Measurements from ENCODE around the gene MYO15A.

The MYO15A gene

DNA sequence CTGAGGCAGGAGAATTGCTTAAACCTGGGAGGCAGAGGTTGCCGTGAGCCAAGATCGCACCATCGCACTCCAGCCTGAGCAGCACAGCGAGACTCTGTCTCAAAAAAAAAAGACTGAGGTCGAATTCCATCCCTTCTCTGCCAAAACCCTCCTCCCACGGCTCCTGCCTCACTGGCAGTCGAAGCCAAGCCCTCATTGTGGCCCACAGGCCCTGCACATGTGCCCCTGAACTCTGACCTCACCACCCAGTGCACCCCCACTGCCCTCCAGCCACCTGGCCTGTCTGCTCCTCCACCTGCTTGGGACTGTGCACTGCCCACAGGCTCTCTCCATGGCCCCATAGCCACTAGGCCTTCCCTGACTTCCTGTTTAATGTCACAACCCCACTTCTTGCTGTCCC, 7.0 kb downstream of the MYO15A start:
- no peak overlapping the region for H3K27ac Mint-ChIP-seq
- CTCF ChIA-PET: no interaction called here
- no peaks in the 10 kb centered on the region for H3K27me3 Mint-ChIP-seq
- H3K4me3 Mint-ChIP-seq: no peak overlapping the region
- H3K36me3 Mint-ChIP-seq: no peaks in the 10 kb centered on the region
- H3K9me3 Mint-ChIP-seq: peaks cover 3% of the 10 kb centered on the region
- no peaks in the 10 kb centered on the region for H3K4me1 Mint-ChIP-seq
- DNase-seq: no peak

DNA sequence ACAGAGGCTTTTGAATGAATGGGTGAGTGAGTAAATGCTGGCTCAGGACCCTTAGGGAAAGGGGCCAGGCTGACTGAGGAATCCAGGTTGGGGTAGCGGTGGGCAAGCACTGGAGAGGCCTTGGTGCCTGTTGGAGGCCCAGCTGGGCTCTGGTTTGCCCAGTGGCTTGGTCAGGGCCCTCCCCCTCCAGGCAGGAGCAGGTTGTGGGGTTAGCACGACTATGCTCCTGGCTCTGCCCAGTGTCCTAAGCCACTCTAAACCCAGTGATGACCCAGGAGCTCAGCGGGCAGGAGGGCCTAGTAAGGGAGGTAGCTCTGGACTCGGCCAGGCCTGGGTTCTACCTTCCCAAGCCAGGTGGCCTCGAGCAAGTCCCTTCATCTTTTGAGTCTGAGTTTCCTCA, 7.5 kb downstream of the MYO15A start:
- Mint-ChIP-seq H3K27ac (no peak overlapping the region), H3K9me3 (peaks cover 3% of the 10 kb centered on the region), H3K4me3 (no peak overlapping the region), H3K27me3 (no peaks in the 10 kb centered on the region), H3K4me1 (no peaks in the 10 kb centered on the region), H3K36me3 (no peaks in the 10 kb centered on the region)
- no peak for DNase-seq
- CTCF ChIA-PET: no interaction called here

DNA sequence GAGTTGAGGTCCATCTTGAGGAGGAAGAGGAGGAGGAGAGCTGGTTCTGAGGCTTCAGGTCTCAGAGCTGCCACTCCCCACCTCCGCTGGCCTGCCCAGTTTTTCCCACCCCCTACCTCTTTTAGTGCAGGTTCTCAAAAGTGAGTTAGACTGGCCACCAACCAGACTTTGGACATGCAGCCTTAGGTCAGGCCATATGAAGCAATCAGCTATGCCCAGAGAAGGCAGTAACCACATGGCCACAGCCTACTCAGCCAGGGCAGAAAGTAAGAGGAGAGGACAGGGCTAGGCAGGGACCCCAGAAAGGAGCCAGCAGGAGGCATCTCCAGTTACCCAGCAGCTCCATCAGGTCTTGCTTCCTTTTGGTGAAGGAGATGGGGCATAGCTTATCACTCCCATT, 9.0 kb downstream of the MYO15A start:
- CTCF ChIA-PET: no interaction called here
- H3K4me3 Mint-ChIP-seq: no peak overlapping the region
- H3K9me3 Mint-ChIP-seq: peaks cover 3% of the 10 kb centered on the region
- no peaks in the 10 kb centered on the region for H3K36me3 Mint-ChIP-seq
- no peaks in the 10 kb centered on the region for H3K27me3 Mint-ChIP-seq
- no peak for DNase-seq
- H3K4me1 Mint-ChIP-seq: no peaks in the 10 kb centered on the region
- H3K27ac Mint-ChIP-seq: no peak overlapping the region

DNA sequence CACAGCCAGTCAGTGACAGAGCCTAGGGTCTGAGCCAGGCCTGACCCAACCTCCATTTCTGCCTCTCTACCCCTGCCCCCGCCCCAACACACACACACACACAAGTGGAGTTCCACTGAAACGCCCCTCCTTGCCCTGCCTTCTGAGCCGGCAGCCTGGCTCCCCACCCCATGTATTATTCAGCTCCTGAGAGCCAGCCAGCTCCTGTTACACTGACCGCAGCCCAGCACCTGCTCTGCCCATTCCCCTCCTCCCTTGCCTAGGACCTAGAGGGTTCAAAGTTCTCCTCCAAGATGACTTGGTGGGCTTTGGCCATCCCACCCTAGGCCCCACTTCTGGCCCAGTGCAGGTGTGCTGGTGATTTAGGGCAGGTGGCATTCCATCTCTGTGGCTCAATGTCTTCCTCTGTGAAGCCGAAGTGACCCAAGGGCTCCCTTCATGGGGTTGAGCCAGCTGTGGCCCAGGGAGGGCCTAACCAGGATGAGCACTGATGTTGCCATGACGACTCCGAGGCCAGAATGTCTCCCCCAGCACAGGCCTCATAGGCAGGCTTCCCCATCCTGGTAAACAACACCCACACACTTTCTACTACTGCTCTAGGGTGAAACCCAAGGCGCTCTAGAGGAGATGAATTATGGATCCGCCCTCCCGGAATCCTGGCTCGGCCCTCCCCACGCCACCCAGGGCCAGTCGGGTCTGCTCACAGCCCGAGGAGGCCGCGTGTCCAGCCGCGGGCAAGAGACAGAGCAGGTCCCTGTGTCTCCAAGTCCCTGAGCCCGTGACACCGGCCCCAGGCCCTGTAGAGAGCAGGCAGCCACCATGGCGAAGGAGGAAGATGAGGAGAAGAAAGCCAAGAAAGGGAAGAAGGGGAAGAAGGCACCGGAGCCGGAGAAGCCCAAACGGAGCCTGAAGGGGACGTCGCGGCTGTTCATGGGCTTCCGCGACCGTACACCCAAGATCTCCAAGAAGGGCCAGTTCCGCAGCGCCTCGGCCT, 9.7 kb downstream of the MYO15A start:
- Mint-ChIP-seq H3K9me3 (peaks cover 3% of the 10 kb centered on the region), H3K27ac (no peak overlapping the region), H3K4me3 (no peak overlapping the region), H3K36me3 (no peaks in the 10 kb centered on the region), H3K27me3 (no peaks in the 10 kb centered on the region), H3K4me1 (no peaks in the 10 kb centered on the region)
- no peak for DNase-seq
- CTCF ChIA-PET: no interaction called here

DNA sequence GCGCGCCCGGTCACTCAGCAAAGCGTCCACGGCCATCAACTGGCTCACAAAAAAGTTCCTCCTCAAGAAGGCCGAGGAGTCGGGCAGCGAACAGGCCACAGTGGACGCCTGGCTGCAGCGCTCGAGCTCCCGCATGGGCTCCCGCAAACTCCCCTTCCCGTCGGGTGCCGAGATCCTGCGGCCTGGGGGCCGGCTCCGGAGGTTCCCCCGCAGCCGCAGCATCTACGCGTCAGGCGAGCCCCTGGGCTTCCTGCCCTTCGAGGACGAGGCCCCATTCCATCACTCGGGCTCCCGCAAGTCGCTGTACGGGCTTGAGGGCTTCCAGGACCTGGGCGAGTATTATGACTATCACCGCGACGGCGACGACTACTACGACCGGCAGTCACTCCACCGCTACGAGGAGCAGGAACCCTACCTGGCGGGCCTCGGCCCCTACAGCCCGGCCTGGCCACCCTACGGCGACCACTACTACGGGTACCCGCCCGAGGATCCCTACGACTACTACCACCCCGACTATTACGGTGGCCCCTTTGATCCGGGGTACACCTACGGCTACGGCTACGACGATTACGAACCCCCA, 10.7 kb downstream of the MYO15A start:
- CTCF ChIA-PET: no interaction called here
- Mint-ChIP-seq H3K27ac (no peak overlapping the region), H3K4me3 (no peak overlapping the region), H3K27me3 (no peaks in the 10 kb centered on the region), H3K36me3 (no peaks in the 10 kb centered on the region), H3K9me3 (peaks cover 3% of the 10 kb centered on the region), H3K4me1 (no peaks in the 10 kb centered on the region)
- DNase-seq: no peak

DNA sequence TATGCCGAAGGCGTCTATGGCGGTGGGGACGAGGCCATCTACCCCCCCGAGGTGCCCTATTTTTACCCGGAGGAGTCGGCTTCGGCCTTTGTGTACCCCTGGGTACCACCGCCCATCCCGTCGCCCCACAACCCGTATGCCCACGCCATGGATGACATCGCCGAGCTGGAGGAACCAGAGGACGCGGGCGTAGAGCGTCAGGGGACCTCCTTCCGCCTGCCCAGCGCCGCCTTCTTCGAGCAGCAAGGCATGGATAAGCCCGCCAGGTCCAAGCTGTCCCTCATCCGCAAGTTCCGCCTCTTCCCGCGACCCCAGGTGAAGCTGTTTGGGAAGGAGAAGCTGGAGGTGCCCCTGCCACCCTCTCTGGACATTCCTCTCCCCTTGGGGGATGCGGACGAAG, 11.4 kb downstream of the MYO15A start:
- H3K27ac Mint-ChIP-seq: no peak overlapping the region
- no peak for DNase-seq
- CTCF ChIA-PET: no interaction called here
- H3K9me3 Mint-ChIP-seq: peaks cover 3% of the 10 kb centered on the region
- H3K4me3 Mint-ChIP-seq: no peak overlapping the region
- no peaks in the 10 kb centered on the region for H3K27me3 Mint-ChIP-seq
- no peaks in the 10 kb centered on the region for H3K4me1 Mint-ChIP-seq
- H3K36me3 Mint-ChIP-seq: no peaks in the 10 kb centered on the region

DNA sequence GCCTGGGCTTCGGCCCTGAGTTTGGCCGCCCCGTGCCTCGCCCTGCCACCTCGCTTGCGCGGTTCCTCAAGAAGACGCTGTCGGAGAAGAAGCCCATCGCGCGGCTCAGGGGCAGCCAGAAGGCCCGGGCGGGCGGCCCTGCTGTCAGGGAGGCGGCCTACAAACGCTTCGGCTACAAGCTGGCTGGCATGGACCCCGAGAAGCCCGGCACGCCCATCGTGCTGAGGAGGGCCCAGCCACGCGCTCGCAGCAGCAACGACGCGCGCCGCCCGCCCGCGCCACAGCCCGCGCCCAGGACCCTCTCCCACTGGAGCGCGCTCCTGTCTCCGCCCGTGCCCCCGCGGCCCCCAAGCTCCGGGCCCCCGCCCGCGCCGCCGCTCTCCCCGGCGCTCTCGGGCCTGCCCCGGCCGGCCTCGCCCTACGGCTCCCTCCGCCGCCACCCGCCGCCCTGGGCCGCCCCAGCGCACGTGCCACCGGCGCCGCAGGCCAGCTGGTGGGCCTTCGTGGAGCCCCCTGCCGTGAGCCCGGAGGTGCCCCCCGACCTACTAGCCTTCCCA, 12.0 kb downstream of the MYO15A start:
- CTCF ChIA-PET: no interaction called here
- H3K4me3 Mint-ChIP-seq: no peak overlapping the region
- no peak overlapping the region for H3K27ac Mint-ChIP-seq
- DNase-seq: no peak
- H3K36me3 Mint-ChIP-seq: no peaks in the 10 kb centered on the region
- peaks cover 3% of the 10 kb centered on the region for H3K9me3 Mint-ChIP-seq
- H3K27me3 Mint-ChIP-seq: no peaks in the 10 kb centered on the region
- H3K4me1 Mint-ChIP-seq: no peaks in the 10 kb centered on the region

DNA sequence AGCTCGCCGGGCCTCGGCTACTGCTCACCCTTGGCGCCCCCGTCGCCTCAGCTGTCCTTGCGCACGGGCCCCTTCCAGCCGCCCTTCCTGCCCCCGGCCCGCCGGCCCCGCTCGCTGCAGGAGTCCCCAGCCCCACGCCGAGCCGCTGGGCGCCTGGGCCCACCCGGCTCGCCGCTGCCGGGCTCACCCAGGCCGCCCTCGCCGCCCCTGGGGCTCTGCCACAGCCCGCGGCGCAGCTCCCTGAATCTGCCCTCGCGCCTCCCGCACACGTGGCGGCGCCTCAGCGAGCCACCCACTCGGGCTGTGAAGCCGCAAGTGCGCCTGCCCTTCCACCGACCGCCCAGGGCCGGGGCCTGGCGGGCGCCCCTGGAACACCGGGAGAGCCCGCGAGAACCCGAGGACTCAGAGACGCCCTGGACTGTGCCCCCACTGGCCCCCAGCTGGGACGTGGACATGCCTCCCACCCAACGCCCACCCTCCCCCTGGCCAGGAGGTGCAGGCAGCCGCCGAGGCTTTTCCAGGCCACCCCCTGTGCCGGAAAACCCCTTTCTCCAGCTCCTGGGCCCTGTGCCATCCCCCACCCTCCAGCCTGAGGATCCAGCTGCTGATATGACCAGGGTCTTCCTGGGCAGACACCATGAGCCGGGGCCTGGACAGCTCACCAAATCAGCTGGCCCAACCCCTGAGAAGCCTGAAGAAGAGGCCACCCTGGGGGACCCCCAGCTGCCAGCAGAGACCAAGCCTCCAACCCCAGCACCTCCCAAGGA, 12.8 kb downstream of the MYO15A start:
- DNase-seq: no peak
- Mint-ChIP-seq H3K27me3 (no peaks in the 10 kb centered on the region), H3K36me3 (no peaks in the 10 kb centered on the region), H3K9me3 (peaks cover 3% of the 10 kb centered on the region), H3K27ac (no peak overlapping the region), H3K4me3 (no peak overlapping the region), H3K4me1 (no peaks in the 10 kb centered on the region)
- CTCF ChIA-PET: no interaction called here

DNA sequence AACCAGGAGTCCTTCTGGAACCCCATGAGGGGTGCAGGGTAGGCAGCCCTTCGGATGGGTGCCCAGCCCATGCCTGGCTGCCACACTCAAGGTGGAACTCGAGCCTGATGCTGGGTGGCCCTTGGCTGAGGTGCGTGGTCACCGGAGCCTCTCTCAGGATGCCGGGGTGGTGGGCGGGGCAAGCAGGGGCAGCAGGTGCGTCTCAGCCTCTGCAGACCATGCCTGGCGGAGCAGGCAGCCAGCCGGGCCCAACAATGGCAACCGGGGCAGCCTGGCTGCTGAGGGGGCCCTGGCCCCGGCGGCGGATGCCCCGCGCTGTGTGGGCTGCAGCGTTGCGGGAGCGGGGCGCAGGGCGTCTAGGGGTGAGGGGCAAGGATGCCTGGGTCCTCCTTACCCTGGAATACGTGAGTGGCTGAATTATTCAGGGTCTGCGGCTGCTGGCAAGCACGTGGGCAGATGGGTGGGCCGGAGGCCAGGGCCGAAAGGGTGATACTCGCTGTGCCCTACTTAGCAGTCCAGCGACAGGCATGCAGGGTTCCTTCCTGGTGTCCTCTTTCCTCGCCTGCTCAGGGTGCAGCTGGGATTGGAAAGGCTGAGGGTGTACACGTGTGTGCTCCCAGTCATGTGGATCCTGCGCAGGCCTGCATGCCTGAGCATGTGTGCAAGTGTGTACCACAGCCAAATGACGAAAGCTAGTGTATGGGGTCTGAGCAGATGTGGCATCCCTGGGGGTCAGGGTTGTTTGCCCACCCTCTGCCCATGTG, 14.6 kb downstream of the MYO15A start:
- H3K9me3 Mint-ChIP-seq: peaks cover 3% of the 10 kb centered on the region
- H3K27ac Mint-ChIP-seq: no peak overlapping the region
- CTCF ChIA-PET: no interaction called here
- peaks cover 10% of the 10 kb centered on the region for H3K27me3 Mint-ChIP-seq
- H3K4me1 Mint-ChIP-seq: no peaks in the 10 kb centered on the region
- H3K36me3 Mint-ChIP-seq: no peaks in the 10 kb centered on the region
- DNase-seq: no peak
- no peak overlapping the region for H3K4me3 Mint-ChIP-seq

DNA sequence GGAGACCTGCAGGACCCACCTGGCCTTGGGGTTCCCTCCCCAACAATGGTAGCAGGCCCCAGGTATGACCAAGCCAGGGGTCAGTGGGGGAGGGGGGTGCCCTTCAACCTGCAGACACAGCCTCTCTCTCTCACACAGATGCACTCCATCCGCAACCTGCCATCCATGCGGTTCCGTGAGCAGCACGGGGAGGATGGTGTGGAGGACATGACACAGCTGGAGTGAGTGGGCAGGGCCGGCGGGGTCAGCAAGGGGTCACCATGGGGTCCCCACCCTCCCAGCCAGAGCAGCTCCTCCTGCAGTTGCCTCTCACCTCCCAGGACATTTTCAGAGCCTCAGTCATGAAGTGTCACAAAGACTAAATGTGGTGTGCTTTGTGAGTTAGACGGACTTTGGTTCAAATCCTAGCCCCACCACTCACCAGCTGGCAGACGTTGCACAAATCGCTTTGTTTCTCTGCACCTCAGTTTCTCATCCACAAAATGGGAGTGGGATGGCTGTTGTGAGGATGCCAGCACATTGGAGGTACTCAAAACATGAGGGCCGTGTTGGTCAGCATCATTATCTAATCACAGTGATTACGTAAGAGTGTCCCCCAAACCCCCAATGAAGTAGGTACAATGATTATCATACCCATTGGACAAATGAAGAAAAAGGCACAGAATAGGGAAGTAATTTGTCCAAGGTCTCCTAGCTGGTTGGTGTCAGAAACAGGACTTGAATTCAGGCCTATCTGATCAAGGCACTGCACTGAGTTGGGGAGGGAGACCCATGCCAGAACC, 16.0 kb downstream of the MYO15A start:
- Mint-ChIP-seq H3K27me3 (peaks cover 15% of the 10 kb centered on the region), H3K36me3 (no peaks in the 10 kb centered on the region), H3K27ac (no peak overlapping the region), H3K4me1 (no peaks in the 10 kb centered on the region), H3K4me3 (no peak overlapping the region), H3K9me3 (peaks cover 3% of the 10 kb centered on the region)
- CTCF ChIA-PET: no interaction called here
- no peak for DNase-seq

DNA sequence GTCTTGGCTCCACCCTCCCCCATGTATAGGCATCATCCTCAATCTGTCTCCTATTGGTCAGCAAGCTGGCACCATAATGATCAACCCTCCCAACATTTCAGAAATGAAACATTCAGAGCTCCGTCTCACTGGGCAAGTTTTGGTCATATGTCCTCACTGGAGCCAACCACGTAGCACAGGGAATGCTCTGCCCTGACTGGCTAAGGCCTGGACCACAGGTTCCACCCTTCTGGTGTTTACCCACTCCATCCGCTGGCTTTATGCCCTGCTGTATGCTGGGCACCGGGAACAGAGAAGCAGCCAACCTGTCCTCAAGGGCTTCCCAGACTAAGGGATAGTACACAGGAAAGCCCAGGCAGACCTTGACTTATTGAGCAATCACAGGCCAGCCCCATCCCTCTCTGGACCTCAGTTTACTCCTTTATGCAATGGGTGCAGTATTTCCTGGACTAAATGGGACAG, 20.5 kb downstream of the MYO15A start:
- Mint-ChIP-seq H3K36me3 (no peaks in the 10 kb centered on the region), H3K27ac (no peak overlapping the region), H3K4me1 (no peaks in the 10 kb centered on the region), H3K27me3 (peaks cover 20% of the 10 kb centered on the region), H3K9me3 (no peaks in the 10 kb centered on the region), H3K4me3 (no peak overlapping the region)
- CTCF ChIA-PET: no interaction called here
- no peak for DNase-seq

DNA sequence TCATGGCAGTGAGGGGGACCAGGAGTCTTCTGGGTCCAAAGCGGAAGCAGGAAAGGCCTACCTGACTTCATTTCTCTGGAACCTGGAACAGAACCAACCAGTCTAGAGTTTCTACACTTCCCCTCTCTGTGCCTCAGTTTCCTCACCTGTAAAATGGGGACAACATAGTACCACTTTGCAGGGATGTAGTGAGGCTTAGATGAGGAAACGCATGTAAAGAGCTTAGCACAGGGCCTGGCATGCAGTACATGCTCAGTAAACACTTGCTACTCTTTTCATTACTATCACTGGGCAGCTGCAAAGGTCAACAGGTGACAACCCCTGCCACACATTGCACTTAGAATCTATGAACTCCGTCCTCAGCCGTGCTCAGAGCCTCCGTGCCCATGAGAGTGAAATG, 24.2 kb downstream of the MYO15A start:
- DNase-seq: no peak
- CTCF ChIA-PET: no interaction called here
- Mint-ChIP-seq H3K9me3 (no peaks in the 10 kb centered on the region), H3K27me3 (peaks cover 25% of the 10 kb centered on the region), H3K4me1 (no peaks in the 10 kb centered on the region), H3K36me3 (no peaks in the 10 kb centered on the region), H3K4me3 (no peak overlapping the region), H3K27ac (no peak overlapping the region)

DNA sequence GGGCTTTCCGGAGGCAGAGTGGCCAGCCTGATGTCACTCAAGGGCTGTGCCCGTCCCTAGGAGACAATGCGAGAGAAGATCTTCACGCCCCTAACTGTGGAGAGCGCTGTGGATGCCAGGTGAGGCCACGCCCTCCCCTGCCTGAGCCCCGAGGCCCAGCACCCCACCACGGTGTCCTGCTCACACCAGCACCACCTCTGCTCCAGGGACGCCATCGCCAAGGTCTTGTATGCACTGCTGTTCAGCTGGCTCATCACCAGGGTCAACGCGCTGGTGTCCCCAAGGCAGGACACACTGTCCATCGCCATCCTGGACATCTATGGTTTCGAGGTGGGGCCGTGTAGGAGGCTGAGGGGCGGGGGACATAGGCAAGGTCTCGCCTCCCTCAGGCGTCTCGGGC, 27.8 kb downstream of the MYO15A start:
- no peak overlapping the region for H3K27ac Mint-ChIP-seq
- DNase-seq: no peak
- H3K9me3 Mint-ChIP-seq: no peaks in the 10 kb centered on the region
- H3K4me3 Mint-ChIP-seq: no peak overlapping the region
- no peaks in the 10 kb centered on the region for H3K36me3 Mint-ChIP-seq
- peaks cover 30% of the 10 kb centered on the region for H3K27me3 Mint-ChIP-seq
- no peaks in the 10 kb centered on the region for H3K4me1 Mint-ChIP-seq
- CTCF ChIA-PET: interaction anchor here (1.0 kb wide), 1 partner anchor 34 kb away, joined by 3 read pairs; no protein-coding TSS in a partner anchor
